ENCODE data around the gene PDF.

- TF ChIP-seq CTCF (IDR thresholded peaks at IDR 0.05) (no peak), EP300 (IDR thresholded peaks at IDR 0.05) (no peak)
Measured at GRCh38 chr16:69328854-69329316, 1.5 kb downstream of the PDF start.

All from sigmoid colon (tissue), 4 donors.